NCI-H1694 (cell line): ENCODE results near the gene ZBTB20.

Source experiments
- DNase-seq: peaks from one replicate; lab custom pipeline; 2025; lab: John Stamatoyannopoulos, UW

ZBTB20 gene

DNA sequence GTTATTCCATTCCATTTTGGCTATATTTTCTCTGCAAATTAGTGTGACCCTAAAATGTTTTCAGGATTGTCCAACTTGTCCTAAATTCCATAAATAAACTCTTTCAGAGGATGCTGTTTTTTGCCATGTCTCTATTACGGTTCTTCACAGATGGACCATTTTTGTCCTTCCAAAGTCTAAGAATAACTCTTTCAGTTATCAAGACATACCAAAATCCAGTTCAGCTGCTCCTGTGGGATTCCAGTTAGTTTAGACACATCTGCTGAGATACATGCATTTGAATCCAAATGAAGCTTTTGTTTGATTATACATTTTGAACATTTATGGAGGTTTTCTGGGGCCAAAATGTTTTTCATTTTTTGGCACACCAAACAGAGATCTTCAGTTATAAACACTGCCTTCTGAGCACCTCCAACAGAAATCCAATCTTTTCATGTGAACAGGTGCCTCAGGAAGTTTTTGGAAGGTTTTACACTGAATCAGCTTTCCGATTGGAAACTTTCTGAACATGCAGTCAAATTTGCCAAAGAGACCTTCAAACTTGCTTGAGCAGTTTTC is 772.6 kb downstream of the ZBTB20 start:
- DNase-seq = no peak

DNA sequence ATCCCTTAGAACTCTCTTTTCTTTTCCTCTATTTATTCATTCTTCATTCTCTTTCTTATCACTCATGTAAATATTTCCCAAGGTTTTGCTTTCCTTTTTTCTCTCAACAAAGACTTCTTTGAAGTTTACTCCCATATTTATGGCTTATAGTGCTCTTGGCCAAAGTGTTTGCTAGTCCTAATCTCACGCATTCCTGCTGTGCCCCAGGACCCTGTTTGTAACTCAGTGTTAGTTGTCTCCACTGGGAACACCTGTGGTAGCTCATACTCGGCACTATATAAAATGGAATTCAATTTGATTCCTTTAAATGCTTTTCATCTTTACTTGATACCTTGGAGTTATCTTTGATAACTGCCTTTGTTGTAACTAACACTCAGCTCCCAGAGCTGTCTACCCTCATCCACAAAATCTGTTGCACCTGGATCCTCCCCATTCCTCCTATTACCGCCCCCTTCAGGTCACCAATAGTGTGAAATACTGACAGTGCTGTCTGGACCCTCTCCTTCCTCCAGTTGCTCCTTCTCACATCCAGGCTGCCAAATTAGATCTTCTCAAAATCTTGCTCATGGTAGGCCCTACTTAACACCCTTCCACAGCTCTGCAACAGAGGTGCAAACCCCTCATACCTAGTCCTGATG is 776.4 kb downstream of the ZBTB20 start:
- no peak for DNase-seq

DNA sequence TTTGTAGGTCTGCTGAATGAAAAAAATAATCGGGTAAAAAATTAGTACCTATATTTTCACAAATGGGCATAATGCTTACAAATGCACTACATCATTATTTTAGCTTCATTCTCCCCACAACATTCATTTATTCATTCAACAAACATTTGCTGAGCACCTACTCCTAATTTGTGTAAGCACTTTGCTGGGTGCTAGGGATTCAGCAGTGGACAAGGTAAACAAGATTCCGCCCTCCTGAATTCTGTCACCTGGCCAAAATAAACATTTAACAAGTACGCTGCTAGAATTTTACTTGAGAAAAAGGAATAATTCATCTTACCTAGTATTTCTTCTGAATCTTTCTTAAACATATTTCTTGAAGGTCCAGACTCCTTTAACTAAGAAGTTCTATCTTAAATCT is 781.2 kb downstream of the ZBTB20 start:
- DNase-seq = no peak

DNA sequence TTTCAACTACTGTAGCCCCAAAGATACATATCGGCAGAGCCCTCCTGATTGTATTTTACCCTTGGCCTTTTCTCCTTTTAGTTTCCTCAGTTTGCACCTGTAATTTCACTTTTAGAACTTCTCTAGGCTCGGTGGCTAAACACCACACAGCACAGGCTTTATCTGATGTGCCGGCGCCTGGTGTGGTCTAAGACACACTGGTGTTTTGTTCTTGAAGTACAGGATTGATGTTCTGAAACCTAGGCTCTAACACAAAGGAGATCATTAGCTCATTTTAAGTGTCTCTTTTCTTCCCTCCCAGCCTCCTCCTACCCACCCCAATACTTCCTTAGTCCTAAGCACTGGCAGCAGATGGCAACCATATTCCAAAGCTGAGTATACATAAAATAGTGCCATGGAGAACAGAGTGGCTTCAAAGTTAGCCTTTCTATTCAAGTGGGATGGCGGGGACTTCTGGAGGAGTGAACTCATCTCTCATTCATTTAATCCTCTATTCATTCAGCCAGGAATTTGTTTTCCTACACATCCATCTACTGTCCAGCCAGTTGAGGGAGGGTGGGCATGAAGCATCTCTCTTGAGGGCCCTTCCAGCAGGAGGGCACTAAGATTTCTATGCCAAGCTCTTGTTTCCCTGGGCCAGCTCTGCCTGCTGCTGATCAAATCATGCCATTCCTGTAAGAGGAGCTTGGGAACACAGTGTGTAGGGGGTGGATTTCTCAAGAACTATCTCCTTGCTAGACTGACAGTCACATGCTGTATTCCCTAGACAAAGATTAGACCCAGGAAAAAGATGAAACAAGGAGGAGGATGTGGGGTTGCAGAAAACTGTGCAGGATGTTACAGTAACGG is 782.1 kb downstream of the ZBTB20 start:
- no peak for DNase-seq

DNA sequence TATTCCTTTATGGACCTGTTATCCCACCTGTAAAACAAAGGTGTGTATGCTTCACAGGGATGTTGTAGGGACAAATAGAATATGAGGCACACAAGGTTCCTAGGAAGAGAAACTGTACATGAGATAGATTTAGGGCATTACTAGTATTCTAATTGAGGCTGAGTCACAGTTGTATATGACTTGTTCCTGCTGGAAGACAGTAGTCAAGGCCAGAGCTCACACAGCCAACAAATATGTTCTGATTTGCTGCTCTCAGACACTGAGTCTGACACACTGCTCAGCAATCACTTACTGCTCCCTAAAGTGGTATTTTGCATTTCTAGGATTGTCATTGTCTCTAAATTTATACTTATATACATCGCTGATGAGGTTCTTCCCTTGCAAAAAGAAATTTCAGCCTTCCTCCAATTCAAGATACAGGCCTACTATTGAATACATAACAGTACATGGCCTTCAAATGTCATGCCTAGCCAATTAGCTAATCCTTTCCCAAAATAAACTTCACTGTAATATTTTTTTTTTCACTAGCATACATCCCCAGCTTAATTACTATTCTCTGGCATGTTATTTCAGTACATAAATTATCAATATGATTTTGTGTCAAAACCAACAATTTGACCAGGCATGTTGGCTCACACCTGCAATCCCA is 783.4 kb downstream of the ZBTB20 start:
- DNase-seq = no peak

DNA sequence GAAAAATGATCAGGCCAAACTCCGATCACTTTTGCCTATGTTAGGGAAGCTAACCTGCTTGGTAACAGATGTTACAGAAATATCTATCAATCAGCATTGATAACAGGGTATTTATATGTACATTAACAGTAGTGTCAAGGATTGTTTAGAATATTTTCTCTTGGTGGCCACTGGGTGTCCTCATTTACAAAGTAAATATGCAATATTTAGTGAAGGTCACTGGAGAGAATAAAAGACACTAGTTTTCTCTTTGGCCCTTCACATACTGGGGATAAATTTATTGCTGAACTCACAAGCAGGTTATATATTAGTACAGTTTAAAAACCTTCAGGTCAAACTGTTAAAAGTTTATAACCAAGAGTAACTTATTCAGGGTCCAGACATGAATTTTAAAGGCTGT is 784.3 kb downstream of the ZBTB20 start:
- no peak for DNase-seq

DNA sequence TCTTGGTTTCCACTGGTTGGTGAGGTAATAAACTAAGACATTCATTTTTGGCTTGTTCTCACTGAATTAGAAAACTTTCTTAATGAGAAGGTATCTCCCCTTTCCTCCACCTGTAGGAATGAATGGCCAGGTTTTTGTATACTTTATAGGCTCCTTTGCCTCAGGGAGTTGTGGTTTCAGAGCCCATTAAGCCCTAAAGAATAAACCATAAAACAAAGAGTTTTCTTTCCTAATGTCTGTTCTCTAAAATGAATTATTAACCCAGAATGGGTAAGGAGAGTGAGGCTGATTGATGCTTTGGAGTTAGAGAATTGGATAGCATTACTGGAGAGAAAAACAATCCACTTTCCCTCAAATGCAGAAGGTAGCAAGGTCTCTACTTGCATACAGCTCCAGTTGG is 785.7 kb downstream of the ZBTB20 start:
- DNase-seq = no peak

DNA sequence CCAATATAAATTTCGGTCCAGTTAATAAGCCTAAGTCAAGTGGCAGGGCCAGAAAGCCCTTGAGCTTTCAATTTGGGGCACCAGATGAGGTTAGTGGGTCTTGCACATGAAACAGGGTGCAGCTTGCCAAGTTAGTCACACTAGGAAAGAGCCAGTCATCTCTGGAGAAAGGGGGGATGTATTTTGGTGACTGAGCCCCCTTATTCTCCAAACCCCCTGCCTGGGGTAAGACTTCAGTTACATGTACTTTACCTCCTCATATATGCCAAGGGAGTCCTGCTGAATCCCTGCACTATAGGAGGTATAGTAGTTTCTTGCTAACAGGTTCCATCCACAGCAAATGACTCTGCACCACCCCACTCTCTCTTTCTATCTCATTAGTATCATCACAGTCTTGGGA is 790.6 kb downstream of the ZBTB20 start:
- no peak for DNase-seq

DNA sequence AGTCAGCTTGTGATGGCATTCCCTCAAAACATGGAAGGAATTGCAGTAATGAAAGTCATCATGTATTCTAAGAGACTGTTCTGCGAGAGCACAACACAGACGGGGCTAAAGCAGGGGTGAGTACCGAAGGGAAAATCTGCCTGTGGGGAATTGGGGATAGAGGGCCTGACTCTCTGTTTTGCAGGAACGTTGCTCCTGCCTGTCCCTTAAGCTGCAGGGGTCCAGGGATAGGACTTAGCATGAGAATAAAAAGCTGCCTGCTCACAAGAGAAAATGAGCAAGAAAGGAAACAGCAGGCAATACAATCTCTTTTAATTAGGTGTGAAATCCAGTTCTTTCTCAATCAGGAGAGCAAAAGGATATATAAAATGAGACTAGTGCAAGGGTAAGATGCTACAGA is 791.0 kb downstream of the ZBTB20 start:
- DNase-seq = no peak

DNA sequence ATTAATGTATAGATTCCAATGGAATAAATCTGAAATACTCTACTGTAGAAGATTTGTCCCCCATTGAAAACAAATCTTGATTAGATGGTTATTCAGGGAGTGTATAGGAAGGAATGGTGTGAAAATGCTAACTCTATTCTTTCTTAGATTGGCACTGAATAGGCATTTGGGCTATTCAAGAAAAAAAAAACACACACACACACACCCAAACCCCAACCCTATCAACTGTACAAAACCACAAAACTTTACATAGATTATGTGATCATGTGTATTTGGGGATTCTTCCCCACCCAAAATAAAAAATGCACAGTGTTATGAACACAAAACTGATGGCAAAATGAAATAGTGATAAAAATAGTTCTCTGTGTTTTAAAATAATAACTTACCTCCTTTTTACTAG is 791.4 kb downstream of the ZBTB20 start:
- no peak for DNase-seq

DNA sequence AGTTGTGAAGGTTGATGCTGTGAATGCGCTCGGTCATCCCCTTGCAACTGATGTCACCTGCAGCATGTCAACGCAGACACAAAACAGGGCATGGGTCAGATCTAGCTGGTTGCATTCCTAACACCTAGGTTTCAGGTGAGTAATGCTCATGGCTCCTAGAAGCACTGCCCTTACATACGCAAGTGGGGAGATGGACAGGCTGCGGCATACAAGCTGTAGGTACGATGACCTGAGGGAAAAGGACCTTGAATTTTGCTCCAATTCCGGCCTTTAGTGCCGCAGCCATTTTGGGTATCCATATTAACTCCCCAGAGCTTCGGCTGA is 795.3 kb downstream of the ZBTB20 start:
- no peak for DNase-seq

DNA sequence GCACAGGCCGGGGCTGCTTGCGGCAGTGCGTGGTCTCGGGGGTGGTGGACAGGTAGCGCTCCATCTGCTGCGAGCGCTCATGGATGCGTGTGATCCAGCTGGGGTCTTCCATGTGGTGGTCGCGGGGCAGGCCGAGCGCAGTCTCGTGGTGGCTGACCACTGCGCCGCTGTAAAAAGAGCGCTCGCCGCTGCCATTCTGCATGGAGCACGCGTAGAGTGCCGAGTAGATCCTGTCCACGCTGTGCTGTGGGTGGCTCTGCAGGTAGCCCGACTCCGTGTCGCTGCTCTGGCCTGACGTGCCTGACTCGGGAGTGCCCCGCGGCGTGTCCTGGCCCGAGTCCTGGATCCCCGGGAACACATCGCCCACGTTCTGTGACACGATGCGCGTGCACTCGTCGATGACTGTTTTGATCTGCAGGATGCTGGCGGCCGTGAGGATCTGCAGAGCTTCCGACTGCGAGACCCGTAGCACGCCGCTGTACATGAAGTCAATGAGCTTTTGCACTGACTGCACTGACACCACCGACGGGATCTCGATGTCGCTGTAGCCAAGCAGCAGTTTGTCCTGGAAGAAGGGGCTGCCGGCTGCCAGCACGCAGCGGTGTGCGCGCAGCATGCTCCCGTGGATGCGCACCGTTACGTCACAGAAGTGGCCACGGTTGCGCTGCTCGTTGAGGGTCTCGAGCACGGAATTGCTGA is 795.8 kb downstream of the ZBTB20 start:
- no peak for DNase-seq

DNA sequence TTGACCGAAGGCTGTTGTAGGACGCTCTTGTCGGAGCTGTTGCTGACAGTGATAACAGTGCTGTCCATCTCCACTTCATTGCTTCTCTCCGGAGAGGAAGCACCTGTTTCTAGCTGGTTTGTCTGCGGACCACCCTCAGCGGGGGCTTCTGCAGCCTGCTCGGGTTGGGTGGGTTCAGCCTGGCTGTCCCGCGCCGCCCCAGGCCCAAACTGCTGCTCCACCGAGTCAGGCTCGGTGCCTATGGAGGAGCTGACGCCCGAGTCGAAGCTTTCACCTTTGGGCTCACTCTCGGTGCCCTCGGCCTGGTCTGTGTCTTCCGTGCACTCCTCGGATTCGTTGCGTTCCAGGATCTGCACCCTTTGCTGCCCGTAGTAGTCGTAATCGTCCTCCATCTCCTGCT is 796.4 kb downstream of the ZBTB20 start:
- no peak for DNase-seq

DNA sequence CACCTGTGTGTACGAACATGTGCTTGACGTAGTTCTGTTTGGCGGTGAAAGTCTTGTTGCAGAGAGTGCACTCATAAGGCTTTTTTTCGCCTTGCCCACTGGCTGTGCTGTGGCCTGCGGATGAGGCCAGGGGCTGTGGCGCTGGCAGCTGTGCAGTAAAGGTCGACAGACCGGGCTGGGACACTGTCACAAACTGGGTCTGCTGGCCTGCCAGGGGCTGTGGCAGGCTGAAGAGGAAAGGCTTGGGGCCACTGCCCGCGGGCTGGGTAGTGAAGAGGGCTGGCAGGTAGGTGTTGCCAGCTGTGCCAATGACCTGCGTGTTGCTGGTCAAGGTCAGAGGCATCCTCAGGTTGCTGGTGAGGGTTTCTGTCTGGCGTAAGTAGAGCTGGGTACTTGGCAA is 796.8 kb downstream of the ZBTB20 start:
- no peak for DNase-seq

DNA sequence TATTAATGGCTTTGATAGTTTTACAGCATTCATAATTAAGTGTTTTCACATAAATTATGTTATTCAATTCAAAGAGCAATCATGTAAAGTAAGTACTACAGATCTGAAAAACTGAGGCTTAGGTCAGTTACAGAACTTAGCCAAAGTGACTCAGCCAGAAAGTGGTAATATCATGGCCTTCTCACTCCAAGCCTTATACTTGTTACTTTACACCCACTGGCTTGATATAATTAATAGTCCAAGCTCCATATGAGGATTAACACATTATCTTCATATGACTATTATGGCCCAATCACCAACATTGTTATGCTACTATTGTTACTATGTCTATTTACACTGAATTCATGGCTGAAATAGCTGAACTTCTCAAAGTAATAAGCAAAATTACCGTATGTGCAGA is 802.6 kb downstream of the ZBTB20 start:
- DNase-seq = no peak

DNA sequence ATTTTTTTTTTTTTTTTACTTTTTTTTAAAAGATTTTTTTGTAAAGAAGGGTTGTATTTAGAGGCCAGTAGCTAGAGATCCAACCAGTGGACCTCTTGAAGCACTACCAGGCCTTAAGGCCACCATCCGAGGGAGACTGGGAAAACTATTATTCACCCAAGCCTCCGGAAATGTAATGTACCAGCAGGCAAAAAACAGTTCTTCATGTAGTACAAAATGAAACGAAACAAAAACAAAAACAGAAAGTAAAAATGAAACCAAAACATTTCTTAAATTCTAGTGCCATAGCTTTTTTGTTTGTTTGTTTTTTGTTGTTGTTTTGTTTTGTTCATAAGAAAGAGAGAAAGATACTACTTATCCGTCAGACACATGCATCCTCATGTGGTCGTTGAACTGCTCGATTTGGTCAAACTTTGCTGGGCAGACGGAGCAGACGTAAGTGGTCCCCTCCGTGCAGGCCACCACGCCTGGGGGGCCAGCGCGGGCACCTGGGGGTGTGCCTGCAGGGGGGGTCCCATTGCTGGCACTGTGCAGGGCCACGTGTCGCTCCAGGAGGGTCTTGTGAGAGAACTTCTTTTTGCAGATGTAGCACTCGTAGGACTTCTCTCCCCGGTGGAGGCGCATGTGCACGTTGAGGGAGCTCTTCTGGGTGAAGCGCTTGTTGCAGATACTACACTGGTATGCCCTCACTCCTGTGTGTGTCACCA is 808.3 kb downstream of the ZBTB20 start:
- DNase-seq = no peak

DNA sequence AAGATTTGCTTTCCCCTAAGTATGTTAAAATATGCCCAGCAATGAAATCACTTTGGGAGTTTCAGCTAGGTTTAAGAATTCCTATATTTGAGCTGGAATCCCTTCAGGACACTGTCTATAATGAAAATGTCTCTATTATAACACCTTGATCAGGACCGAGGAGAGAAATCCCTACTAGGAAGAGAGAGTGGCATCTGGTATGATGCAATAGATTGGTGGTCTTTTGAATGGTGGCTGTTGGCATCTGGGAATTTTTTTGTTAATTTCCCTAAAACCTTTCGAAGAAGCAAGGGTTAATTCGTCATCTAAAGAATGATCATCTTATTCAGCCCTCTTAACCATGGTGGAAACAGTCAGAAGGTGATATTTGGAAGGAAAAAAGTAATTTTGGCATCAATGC is 810.2 kb downstream of the ZBTB20 start:
- no peak for DNase-seq

DNA sequence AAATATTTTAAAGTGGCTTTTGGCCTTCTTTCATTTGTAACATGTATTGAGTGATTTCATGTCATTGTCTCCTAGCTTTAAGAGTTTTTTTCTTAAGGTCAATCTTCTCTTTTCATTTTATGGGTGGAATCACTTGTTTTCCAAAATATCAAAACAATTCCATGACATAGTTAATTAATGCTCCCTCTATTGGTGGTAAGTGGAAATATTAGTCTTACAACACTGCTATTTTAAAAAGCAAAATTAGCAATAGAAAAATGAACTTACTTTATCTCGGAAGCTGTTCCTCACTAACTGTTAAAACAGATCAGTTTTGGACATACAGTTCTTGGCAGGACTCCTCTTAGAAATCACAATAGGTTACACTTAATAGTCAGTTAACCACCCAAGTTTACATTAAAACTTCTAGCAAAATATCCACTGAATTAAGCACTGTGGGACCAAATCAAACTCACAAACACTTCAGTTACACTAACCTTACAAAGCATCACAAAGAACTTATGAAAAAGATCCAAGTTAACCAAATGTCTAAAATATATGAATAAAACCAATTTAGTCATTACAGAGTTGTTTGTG is 810.9 kb downstream of the ZBTB20 start:
- DNase-seq = no peak

DNA sequence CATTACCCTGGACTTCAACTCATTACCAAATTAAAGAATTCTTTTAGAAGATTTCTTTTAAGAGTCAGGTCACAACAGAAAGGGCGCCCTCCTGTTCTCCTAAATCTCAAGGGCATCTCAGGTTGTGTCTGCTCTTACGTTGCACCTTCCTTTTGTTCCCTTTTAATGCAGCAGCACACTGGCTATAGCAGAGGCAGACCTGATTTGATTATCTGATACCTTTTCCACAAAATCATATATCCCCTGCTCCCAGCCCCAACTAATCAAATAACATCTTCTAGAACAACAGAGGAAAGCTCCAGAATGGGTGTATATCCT is 813.2 kb downstream of the ZBTB20 start:
- no peak for DNase-seq

DNA sequence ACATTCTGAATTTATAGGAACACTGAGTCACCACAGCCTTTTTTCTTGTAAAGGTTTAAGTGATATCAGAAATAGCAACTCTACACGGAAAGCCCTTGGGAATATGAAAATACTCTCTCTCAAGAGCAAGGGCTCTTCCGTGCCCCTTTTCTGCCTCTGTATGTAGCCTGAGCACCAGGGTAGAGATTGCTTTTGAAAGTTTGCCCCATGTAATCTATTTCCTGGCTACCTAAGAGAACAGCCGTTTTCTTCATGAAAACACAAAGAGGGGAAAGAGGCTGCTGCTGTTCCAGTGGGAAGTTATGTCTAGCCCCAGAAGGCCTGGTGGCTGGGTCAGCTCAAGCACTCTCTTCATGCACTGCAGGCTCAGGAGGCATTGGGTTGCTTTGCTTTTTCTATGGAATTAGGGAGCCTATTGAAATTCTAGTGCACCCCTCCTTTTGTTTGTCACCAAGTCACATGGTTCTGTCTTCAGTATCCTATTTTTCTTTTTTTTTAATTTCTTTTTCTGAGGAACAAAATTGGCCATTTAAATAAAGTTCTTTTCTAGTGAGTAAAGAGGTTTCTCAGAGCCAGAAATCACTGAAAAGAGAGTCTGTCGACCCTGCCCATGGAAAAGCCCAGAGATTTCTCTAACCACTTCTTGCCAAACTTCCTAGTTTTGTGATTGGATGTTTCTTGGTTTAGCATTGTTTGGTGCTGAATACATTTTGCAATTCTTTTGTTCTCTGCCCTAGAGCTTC is 813.7 kb downstream of the ZBTB20 start:
- DNase-seq = no peak
